ENCODE results near the gene SOCS1.

- TF ChIP-seq ZNF274 (IDR thresholded peaks at IDR 0.05; ENCODE audit: low read depth, low read length) (no peak), YY1 (IDR thresholded peaks at IDR 0.05; ENCODE audit: insufficient read depth, insufficient read length) (no peak), SUZ12 (IDR thresholded peaks at IDR 0.05; ENCODE audit: extremely low read depth, insufficient read depth, insufficient read length) (no peak)
These were observed 37.4 kb downstream of the SOCS1 start for GRCh38 chr16:11218604-11218962.
